SK-N-SH treated with all-trans-retinoic acid at 6 μM for 48 hours (cell line): ENCODE measurements around the gene TMEM138.
A peak's percentile ranks its signal among the peaks of the same experiment; 100 is the strongest.

Source experiments
- ATAC-seq: fragments of 200-7000 bp; cut with Tn5 transposase; 3 replicates; pipeline ENCODE4 v1.9.1; 2020; ENCODE audit warnings: mild to moderate bottlenecking, moderate library complexity
- ARNTL ChIP-seq: fragments of 450-650 bp; formaldehyde crosslinking; IDR thresholded peaks from 2 replicates; pipeline ENCODE4 v1.5.0; 2020; ENCODE audit warnings: low read depth, mild to moderate bottlenecking, moderate library complexity, borderline replicate concordance
- BACH2 ChIP-seq: fragments of 250-450 bp; sonication (Bioruptor Pico); IDR thresholded peaks from 2 replicates; pipeline ENCODE4 v1.9.0; 2021; ENCODE audit warnings: mild to moderate bottlenecking, borderline replicate concordance
- CSDC2 ChIP-seq: fragments of 250-450 bp; sonication (Bioruptor Pico); IDR thresholded peaks from 2 replicates; pipeline ENCODE4 v1.5.0; 2020; ENCODE audit warnings: mild to moderate bottlenecking, moderate library complexity
- GLIS3 ChIP-seq: fragments of 250-450 bp; sonication (Bioruptor Pico); IDR thresholded peaks from 2 replicates; pipeline ENCODE4 v1.5.0; 2020; ENCODE audit warnings: mild to moderate bottlenecking, moderate library complexity
- ISL1 ChIP-seq: fragments of 250-450 bp; sonication (Bioruptor Pico); IDR thresholded peaks from 2 replicates; pipeline ENCODE4 v2.1.2; 2022; ENCODE audit warnings: mild to moderate bottlenecking, moderate library complexity
- OSR1 ChIP-seq: fragments of 250-450 bp; sonication (Bioruptor Pico); IDR thresholded peaks from 2 replicates; pipeline ENCODE4 v1.8.0; 2022; ENCODE audit warnings: moderate library complexity, mild to moderate bottlenecking, inconsistent platforms
- PPARA ChIP-seq: fragments of 250-450 bp; sonication (Bioruptor Pico); IDR thresholded peaks from 2 replicates; pipeline ENCODE4 v1.5.0; 2020; ENCODE audit warnings: mild to moderate bottlenecking, borderline replicate concordance
- RARB ChIP-seq: fragments of 250-450 bp; sonication (Bioruptor Pico); IDR thresholded peaks from 2 replicates; pipeline ENCODE4 v1.8.0; 2021; ENCODE audit warnings: mild to moderate bottlenecking, moderate library complexity
- TCF4 ChIP-seq: fragments of 250-450 bp; sonication (Bioruptor Pico); IDR thresholded peaks from 2 replicates; pipeline ENCODE4 v1.8.0; 2021; ENCODE audit warnings: mild to moderate bottlenecking, moderate library complexity, borderline replicate concordance
- TOX ChIP-seq: fragments of 250-450 bp; sonication (Bioruptor Pico); IDR thresholded peaks from 2 replicates; pipeline ENCODE4 v1.8.0; 2021; ENCODE audit warnings: mild to moderate bottlenecking, moderate library complexity, borderline replicate concordance
- ZC3H10 ChIP-seq: fragments of 250-450 bp; sonication (Bioruptor Pico); IDR thresholded peaks from 2 replicates; pipeline ENCODE4 v1.5.1; 2021; ENCODE audit warnings: mild to moderate bottlenecking, moderate library complexity
- ZFP3 ChIP-seq: fragments of 250-450 bp; sonication (Bioruptor Pico); IDR thresholded peaks from 2 replicates; pipeline ENCODE4 v1.5.0; 2020; ENCODE audit warnings: mild to moderate bottlenecking, moderate library complexity
- ZFP30 ChIP-seq: fragments of 450-650 bp; formaldehyde crosslinking; IDR thresholded peaks from 2 replicates; pipeline ENCODE4 v1.5.0; 2022; ENCODE audit warnings: mild to moderate bottlenecking, moderate library complexity
- ZNF565 ChIP-seq: fragments of 450-650 bp; formaldehyde crosslinking; conservative IDR thresholded peaks from 2 replicates; pipeline ENCODE4 v1.5.0; 2020; ENCODE audit warnings: low read depth, mild to moderate bottlenecking, moderate library complexity
- ZNF70 ChIP-seq: fragments of 450-650 bp; formaldehyde crosslinking; IDR thresholded peaks from 2 replicates; pipeline ENCODE4 v1.5.0; 2020; ENCODE audit warnings: mild to moderate bottlenecking, moderate library complexity
- ZNF8 ChIP-seq: fragments of 450-650 bp; formaldehyde crosslinking; IDR thresholded peaks from 2 replicates; pipeline ENCODE4 v1.5.0; 2020; ENCODE audit warnings: mild to moderate bottlenecking, moderate library complexity
- TF ChIP-seq, protein P1 (sequence below): fragments of 250-450 bp; sonication (Bioruptor Pico); IDR thresholded peaks from 2 replicates; pipeline ENCODE4 v1.5.1; 2021; ENCODE audit warnings: mild to moderate bottlenecking, moderate library complexity
- TF ChIP-seq, protein P2 (sequence below): fragments of 250-450 bp; sonication (Bioruptor Pico); IDR thresholded peaks from 2 replicates; pipeline ENCODE4 v1.5.0; 2020; ENCODE audit warnings: mild to moderate bottlenecking, moderate library complexity
- TF ChIP-seq, protein P3 (sequence below): fragments of 250-450 bp; sonication (Bioruptor Pico); IDR thresholded peaks from 2 replicates; pipeline ENCODE4 v1.8.0; 2020; ENCODE audit warnings: mild to moderate bottlenecking, moderate library complexity, borderline replicate concordance
- TF ChIP-seq, protein P4 (sequence below): fragments of 250-450 bp; sonication (Bioruptor Pico); IDR thresholded peaks from 2 replicates; pipeline ENCODE4 v1.5.1; 2020; ENCODE audit warnings: low read depth, mild to moderate bottlenecking, moderate library complexity

TMEM138 gene

DNA sequence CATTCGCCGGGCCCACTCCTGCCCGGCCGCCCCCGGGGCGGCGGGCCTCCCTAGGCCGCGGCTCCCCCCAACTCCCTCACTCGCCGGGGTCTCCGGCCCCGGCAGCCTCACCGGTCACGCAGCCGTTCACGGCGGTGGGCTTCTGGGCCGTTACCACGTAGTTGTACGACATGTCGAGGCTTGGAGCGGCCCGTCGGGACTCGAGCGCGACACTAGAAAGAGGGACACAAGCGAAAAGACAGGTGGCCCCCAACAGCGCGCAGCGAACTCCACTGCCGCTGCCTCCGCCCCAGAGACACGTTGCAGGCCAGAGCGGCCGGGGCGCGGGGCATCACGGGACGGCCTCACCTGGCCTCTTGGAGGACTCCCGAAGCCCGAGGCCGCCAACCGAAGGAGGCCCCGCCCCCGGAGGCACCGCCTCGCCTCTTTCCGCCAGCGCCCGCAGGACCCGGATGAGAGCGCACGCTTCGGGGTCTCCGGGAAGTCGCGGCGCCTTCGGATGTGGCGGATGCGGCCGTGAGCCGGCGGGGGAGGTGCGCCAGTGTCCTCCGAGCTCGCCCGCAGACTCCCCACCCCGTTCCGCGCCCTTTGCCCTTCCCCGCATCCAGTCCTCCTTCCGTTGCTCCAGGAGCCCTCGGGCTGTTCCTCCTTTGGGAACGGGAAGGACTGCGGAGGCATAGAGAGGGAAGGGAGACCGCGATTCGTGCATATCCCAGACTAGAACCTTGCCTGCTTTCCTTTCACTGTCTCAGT is 29.2 kb upstream of the TMEM138 start, which contains the start of the genes DDB1 and TKFC:
Gene DDB1, minus strand, starts transcription at position 309 of the 753 bp plus-strand sequence. Its CDS starts 137 bp downstream, at position 172.
Gene TKFC, plus strand, starts transcription at position 432 of the 753 bp plus-strand sequence. CDS start 1,501 bp downstream, outside the sequence.
- no peak for TF ChIP-seq PPARA (CRISPR knock-in tag)
- peak; percentile 93 for TF ChIP-seq ZFP3
- TF ChIP-seq, all 23 proteins: peak for 1
- peak; percentile 95 for ATAC-seq

DNA sequence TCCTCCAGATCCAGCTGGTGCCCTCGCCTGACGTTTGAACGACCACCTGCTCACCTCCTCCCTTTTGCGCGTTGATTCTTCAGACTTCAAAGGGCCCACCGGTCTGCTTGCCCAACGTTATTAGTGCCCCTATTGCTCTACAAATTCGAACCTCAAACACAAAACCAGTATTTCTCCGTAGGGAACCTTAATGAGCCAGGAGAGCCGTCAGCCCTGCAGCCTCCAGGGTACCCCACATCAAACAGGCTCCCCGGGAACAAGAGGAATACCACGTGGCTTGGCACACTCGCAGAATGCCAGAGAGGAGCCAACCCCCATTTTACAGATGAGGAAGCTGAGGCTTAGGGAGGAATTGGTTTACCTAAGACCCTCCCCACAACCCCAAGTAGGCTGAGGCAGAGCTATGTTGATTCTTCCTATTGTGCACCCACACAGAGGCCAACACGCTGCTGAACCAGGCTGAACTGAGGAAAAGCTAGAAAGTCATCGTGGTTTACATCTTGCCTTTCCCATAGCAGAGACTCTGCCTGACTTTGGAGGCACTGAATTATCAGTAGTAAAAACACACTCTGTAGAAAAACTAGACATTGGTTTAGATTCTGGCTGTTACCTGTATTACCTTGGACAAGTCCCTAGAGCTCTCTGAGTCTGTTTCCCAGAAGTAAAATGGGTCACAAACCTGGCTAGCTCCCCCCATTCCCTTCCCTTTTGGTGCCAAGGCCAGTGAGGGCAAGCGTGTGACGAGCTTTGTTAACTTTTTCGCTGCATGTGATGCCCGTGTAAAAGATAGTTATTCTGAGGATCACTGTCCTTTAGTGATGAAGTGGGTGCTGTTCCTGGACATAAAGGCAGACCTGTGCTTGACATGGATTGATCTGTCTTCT is 28.4 kb upstream of the TMEM138 start:
- no peak for ATAC-seq
- TF ChIP-seq, protein P1, sequence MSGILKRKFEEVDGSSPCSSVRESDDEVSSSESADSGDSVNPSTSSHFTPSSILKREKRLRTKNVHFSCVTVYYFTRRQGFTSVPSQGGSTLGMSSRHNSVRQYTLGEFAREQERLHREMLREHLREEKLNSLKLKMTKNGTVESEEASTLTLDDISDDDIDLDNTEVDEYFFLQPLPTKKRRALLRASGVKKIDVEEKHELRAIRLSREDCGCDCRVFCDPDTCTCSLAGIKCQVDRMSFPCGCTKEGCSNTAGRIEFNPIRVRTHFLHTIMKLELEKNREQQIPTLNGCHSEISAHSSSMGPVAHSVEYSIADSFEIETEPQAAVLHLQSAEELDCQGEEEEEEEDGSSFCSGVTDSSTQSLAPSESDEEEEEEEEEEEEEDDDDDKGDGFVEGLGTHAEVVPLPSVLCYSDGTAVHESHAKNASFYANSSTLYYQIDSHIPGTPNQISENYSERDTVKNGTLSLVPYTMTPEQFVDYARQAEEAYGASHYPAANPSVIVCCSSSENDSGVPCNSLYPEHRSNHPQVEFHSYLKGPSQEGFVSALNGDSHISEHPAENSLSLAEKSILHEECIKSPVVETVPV (CRISPR knock-in tag), result no peak
- no peak for TF ChIP-seq OSR1 (CRISPR knock-in tag)
- TF ChIP-seq TOX (CRISPR knock-in tag), result no peak
- TF ChIP-seq TCF4 (CRISPR knock-in tag), result no peak
- no peak for TF ChIP-seq ZFP3
- TF ChIP-seq RARB (CRISPR knock-in tag), result no peak
- no peak for TF ChIP-seq ZNF70
- TF ChIP-seq, protein P2, sequence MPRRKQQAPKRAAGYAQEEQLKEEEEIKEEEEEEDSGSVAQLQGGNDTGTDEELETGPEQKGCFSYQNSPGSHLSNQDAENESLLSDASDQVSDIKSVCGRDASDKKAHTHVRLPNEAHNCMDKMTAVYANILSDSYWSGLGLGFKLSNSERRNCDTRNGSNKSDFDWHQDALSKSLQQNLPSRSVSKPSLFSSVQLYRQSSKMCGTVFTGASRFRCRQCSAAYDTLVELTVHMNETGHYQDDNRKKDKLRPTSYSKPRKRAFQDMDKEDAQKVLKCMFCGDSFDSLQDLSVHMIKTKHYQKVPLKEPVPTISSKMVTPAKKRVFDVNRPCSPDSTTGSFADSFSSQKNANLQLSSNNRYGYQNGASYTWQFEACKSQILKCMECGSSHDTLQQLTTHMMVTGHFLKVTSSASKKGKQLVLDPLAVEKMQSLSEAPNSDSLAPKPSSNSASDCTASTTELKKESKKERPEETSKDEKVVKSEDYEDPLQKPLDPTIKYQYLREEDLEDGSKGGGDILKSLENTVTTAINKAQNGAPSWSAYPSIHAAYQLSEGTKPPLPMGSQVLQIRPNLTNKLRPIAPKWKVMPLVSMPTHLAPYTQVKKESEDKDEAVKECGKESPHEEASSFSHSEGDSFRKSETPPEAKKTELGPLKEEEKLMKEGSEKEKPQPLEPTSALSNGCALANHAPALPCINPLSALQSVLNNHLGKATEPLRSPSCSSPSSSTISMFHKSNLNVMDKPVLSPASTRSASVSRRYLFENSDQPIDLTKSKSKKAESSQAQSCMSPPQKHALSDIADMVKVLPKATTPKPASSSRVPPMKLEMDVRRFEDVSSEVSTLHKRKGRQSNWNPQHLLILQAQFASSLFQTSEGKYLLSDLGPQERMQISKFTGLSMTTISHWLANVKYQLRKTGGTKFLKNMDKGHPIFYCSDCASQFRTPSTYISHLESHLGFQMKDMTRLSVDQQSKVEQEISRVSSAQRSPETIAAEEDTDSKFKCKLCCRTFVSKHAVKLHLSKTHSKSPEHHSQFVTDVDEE (CRISPR knock-in tag), result no peak
- no peak for TF ChIP-seq PPARA (CRISPR knock-in tag)
- TF ChIP-seq, protein P3, sequence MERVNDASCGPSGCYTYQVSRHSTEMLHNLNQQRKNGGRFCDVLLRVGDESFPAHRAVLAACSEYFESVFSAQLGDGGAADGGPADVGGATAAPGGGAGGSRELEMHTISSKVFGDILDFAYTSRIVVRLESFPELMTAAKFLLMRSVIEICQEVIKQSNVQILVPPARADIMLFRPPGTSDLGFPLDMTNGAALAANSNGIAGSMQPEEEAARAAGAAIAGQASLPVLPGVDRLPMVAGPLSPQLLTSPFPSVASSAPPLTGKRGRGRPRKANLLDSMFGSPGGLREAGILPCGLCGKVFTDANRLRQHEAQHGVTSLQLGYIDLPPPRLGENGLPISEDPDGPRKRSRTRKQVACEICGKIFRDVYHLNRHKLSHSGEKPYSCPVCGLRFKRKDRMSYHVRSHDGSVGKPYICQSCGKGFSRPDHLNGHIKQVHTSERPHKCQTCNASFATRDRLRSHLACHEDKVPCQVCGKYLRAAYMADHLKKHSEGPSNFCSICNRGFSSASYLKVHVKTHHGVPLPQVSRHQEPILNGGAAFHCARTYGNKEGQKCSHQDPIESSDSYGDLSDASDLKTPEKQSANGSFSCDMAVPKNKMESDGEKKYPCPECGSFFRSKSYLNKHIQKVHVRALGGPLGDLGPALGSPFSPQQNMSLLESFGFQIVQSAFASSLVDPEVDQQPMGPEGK (CRISPR knock-in tag), result no peak
- TF ChIP-seq ZNF8 (CRISPR knock-in tag), result no peak
- TF ChIP-seq ISL1 (CRISPR knock-in tag), result no peak
- TF ChIP-seq ARNTL (CRISPR knock-in tag), result no peak
- TF ChIP-seq ZNF565 (CRISPR knock-in tag), result no peak
- no peak for TF ChIP-seq CSDC2 (CRISPR knock-in tag)
- no peak for TF ChIP-seq BACH2 (CRISPR knock-in tag)
- TF ChIP-seq, protein P4, sequence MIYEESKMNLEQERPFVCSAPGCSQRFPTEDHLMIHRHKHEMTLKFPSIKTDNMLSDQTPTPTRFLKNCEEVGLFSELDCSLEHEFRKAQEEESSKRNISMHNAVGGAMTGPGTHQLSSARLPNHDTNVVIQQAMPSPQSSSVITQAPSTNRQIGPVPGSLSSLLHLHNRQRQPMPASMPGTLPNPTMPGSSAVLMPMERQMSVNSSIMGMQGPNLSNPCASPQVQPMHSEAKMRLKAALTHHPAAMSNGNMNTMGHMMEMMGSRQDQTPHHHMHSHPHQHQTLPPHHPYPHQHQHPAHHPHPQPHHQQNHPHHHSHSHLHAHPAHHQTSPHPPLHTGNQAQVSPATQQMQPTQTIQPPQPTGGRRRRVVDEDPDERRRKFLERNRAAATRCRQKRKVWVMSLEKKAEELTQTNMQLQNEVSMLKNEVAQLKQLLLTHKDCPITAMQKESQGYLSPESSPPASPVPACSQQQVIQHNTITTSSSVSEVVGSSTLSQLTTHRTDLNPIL (CRISPR knock-in tag), result no peak
- TF ChIP-seq ZFP30, result no peak
- no peak for TF ChIP-seq GLIS3 (CRISPR knock-in tag)
- TF ChIP-seq ZC3H10 (CRISPR knock-in tag), result no peak
